Activated naive CD4-positive, alpha-beta T cell treated with anti-CD3 and anti-CD28 coated beads, Interleukin-2, amount 50 U/mL, for 16 hours (primary cell): ENCODE measurements around the gene CAV3.
"Not testable (repeated sequence)": the region's sequence is repeated elsewhere in the genome, so short reads cannot be mapped to it uniquely, and the experiment has no call there.

Experiments
- DNase-seq: peaks from one replicate; pipeline ENCODE4 v3.0.0-alpha.2; 2020

CAV3 gene

DNA sequence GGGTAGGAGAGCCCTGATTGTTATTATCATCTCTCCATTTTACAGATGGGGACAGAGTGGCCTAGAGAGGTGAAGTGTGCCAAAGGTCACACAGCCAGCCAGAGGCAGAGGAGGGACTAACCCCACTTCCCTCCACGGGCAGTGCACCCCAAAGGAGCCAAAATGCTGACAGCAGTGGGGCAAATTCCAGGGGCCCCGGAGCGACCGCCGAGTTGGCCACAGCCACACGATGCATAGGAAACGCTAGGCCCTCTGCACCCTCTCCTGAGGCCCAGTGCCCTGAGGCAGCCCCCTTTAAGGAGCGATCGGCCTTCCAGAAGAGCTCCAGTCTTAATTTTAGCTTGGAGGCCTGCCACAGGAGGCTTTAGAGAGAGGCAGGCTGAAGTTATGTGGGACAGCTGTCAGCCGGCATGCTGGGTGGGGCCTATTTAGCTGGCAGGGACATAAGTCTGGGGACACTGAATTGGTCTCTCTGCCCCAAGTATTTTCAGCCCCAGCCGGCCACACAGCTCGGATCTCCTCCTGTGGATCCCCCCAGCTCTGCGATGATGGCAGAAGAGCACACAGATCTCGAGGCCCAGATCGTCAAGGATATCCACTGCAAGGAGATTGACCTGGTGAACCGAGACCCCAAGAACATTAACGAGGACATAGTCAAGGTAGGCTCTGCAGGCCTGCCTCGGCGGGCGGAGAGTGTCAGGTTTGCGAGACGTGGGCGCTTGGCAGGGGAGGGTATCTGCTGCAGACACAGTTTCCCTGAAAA, at the start of gene CAV3:
CAV3 (plus strand) TSS at position 471 of the 763 bp plus-strand sequence; CDS start at position 546, 75 bp downstream.
- DNase-seq = no peak

- DNase-seq = not testable (repeated sequence)
Measured at GRCh38 chr3:8684992-8685391, 48.6 kb upstream of the CAV3 start.

DNA sequence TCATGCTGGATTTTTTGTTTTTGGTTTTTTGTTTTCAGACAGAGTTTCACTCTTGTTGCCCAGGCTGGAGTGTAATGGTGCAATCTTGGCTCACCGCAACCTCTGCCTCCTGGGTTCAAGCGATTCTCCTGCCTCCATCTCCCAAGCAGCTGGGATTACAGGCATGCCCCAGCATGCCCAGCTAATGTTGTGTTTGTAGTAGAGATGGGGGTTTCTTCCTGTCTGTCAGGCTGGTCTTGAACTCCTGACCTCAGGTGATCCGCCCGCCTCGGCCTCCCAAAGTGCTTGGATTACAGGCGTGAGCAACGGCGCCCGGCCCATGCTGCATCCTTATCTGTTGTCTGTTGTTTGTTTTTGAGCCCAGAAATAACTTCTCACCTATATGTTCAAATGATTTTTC, 42.3 kb upstream of the CAV3 start:
- not testable (repeated sequence) for DNase-seq

GRCh38 chr3:8702560-8702959, 31.0 kb upstream of the CAV3 start:
- DNase-seq = no peak

DNA sequence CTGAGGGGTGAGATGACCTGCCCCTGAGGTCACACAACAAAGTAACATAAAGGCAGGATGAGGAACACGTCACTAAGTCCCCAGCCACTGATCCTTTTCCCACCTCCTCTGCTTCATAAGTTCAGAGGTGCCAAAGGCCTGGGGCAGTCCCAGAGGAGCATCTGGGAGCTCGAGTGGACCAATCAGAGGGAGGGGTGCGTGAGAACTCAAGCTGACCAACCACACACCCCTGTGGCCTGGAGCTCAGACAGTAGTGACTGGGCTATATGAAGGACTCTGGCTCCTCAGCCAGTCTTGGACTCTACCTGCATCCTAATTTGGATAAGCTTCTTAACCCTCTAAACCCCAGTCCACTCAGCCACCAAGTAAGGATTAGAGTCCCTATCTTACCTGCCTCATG, 28.0 kb upstream of the CAV3 start:
- DNase-seq = no peak

DNA sequence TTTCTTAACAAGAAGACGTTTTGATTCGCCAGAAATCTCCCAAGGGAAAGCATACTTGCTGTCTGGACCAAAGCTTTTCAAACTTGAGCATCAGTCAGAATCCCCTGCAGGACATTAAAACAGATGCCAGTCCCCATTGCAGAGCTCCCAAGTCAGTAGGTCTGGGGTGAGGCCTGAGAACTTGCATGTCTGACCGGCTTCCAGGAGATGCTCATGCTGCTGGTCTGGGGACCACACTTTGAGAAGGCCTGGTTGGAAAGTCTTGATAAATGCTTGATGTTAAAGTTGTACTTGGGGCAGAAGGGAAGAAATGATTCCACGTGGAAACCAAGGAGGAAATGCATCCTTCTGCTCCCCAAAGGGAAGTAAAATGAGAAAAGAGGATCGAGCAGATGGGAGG, 24.3 kb upstream of the CAV3 start:
- no peak for DNase-seq

- DNase-seq = no peak
Measured at GRCh38 chr3:8709801-8710507, 23.6 kb upstream of the CAV3 start.

GRCh38 chr3:8712045-8712907, 21.3 kb upstream of the CAV3 start:
- no peak for DNase-seq

DNA sequence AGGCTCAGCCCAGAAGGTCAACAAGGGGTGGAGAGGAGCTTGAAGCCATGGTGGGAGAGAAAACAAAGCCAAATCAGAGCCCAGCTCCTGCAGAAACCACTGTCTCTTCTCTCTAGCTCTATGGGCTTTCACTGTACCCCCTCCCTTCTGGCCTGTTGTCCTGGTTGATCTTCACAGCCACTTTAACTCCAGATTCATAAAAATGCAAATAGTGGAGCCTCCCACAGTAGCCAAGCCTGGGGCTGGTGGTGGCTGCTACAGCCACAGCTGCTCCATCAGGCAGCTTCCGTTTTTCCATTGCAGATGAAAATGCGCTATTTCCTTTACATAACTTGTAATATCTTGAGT, 20.7 kb upstream of the CAV3 start:
- DNase-seq = no peak

DNA sequence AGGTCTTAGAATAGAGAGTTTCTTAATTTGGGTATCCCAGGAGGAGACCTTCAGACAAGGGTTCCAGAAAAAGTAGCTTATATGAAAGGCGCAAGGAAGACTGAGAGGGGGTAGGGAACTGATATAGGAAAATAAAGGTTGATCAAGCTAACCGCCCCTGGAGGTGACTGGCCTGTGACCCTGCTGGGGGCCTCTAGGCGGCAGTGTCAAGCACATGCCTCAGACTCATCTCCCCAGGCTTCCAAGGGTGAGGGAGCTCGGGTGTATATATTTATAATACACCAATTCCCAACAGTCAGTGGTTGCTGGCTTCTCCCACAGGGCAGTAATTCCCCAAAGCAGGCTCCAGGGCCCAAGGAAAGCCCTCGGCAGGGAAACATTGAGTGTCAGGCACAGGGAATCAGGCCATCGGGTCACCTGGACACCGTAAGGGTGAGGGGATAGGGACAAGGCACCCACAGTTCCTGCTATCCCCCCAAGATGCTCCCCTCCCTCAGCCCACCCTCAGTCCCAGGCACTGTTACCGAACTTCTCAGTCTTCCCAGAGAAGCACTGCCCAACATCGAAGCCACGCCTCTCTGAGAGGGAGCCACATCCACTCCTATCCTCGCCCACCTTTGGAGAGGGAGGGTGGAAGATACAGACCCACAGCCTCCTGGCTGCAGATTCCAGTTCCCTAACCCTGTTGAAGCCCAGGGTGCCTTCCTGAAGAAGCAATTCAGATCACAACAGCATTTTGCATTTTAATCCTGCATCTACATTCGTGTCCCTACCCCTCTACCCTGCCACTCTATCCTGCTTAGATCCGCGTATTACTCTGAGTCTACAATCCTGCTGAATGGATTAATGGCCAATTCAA, 19.5 kb upstream of the CAV3 start:
- no peak for DNase-seq

GRCh38 chr3:8715757-8716156, 17.8 kb upstream of the CAV3 start:
- not testable (repeated sequence) for DNase-seq

DNA sequence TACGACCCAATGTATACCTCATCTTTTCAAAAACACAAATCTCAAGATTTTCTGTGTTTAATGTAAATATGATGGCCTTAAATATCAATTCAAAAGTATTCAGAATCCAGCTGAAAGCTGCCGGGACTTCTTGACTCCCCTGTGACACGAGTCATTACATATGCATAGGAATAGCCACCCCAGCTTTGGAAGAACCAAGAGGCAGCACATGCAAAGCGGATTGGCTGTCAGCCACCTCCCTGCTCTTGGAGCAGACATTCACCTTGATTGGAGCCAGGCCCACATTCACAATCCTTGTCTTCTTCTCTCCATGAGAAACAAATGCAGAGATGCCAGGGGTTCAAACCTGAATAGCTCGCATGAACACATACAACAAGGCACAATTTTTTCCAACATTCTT, 10.8 kb upstream of the CAV3 start:
- DNase-seq = no peak

GRCh38 chr3:8723612-8724011, 10.0 kb upstream of the CAV3 start:
- no peak for DNase-seq

GRCh38 chr3:8724108-8724752, 9.4 kb upstream of the CAV3 start:
- no peak for DNase-seq

DNA sequence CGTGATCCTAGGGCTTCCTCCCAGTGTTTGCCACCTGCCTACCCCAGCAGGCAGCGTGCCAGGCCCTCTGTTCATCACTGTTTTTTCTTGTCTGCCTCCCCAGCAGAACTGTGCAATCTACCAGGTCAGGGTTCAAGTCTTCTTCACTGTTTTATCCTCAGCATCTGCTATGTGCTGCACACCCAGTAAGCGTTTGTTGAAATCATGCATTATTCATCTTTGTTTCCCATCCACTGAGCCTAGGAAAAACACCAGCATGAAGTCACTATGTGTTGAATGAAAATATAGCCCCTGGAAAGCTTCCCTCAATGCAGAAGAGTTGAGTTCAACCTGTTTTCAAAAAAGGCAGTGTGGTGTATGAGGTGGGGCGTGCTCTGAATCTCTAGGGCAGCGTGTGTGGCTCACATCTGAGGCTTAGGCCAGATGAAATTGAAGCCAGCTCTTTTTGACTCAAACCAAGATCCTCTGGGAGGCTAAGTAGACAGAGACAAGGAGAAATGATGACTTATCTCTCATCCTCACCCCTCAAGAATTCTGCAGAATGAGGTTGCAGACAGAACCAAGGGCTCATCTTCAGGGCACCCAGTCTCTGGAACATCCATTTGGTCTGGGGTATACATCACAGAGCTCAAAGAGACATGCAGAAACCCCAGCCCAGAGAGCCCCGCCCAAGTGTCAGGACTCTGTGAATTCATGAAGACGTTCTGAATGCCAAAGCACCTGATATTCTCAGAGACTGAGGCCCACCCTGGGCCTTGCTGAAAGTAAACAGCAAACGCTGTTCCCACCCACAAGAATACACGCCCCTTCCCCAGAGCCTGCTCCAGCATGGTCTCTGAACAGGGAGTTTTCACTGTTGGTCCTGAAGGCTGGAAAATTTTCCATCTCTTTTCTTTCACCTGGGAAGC, 5.7 kb upstream of the CAV3 start:
- no peak for DNase-seq

GRCh38 chr3:8729479-8729878, 4.1 kb upstream of the CAV3 start:
- DNase-seq = no peak

DNA sequence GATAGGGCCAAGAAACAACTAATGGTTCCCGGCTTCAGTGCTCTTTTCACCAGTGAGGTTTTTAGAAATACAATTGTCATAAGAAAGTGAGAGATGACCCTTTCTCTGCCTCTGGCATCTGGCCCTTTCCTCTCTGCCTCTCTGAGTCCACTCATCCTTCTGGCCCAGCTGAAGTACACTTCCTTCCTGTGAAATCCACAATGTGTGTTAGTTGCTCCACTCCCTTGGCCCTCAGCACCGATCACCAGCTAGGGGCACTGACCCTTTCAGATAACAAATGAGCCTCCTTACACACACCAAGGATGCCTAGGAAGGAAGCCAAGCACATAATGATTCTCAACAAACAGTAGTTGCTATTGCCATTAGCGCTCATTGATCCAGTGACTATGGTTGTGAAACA, 2.9 kb upstream of the CAV3 start:
- no peak for DNase-seq

- DNase-seq = no peak
Measured at GRCh38 chr3:8732413-8732812, 1.2 kb upstream of the CAV3 start.

- DNase-seq = no peak
Measured at GRCh38 chr3:8734137-8734878, 706 bp downstream of the CAV3 start.

GRCh38 chr3:8734908-8735307, 1.3 kb downstream of the CAV3 start:
- no peak for DNase-seq
